H1 (cell line): Measurements from ENCODE around the gene TRIM39. TPM values are rescaled to one million over a fixed set of nuclear protein-coding genes. Genes with fewer than 3 reads are reported as not detected.

ENCODE experiments used
- CTCF ChIA-PET: fragments of 300-600 bp; sonication (Branson Sonifier 250); formaldehyde crosslinking; loops from one replicate; lab custom pipeline; 2021; ENCODE audit not compliant: partially characterized antibody; lab: Charles Lee
- POLR2A ChIA-PET: fragments of 300-600 bp; sonication (Branson Sonifier 250); formaldehyde crosslinking; loops from one replicate; lab custom pipeline; 2021; ENCODE audit warnings: inconsistent platforms; ENCODE audit not compliant: partially characterized antibody; lab: Charles Lee
- DNase-seq, 2 experiments: peaks; one replicate each; pipeline versions ENCODE4 v3.0.0 to v3.0.0-alpha.2; 2010 to 2022; ENCODE audit warnings: low spot score in 2 of 2, low read depth in 1 of 2, mixed read lengths in 1 of 2
- FAIRE-seq: peaks from 2 replicates; lab custom pipeline; 2011; peaks lifted over from hg19 to GRCh38; lab: Jason Lieb, UNC
- H2AFZ ChIP-seq: 2 replicates; pipeline ENCODE4 v1.8.1; 2012; ENCODE audit warnings: low read length, inconsistent platforms
- H2AK5ac ChIP-seq: 2 replicates; pipeline ENCODE4 v1.6.1; 2013; ENCODE audit warnings: low read depth, low read length
- H2BK120ac ChIP-seq: replicated peaks from 2 replicates; pipeline ENCODE3; 2013; ENCODE audit warnings: low read depth, low read length, inconsistent platforms
- H2BK12ac ChIP-seq: 2 replicates; pipeline ENCODE4 v1.6.1; 2013; ENCODE audit warnings: low read depth, low read length
- H2BK15ac ChIP-seq: 2 replicates; pipeline ENCODE4 v1.6.1; 2013; ENCODE audit warnings: low read length
- H2BK20ac ChIP-seq: 2 replicates; pipeline ENCODE4 v1.6.1; 2013; ENCODE audit warnings: low read length
- H2BK5ac ChIP-seq: 2 replicates; pipeline ENCODE4 v1.6.1; 2013; ENCODE audit warnings: low read depth, low read length
- H3K14ac ChIP-seq: 2 replicates; pipeline ENCODE4 v1.6.1; 2013; ENCODE audit warnings: inconsistent platforms; ENCODE audit not compliant: insufficient read length
- H3K18ac ChIP-seq: 2 replicates; pipeline ENCODE4 v1.6.1; 2013; ENCODE audit warnings: low read length; ENCODE audit errors: extremely low read depth
- H3K23ac ChIP-seq: 2 replicates; pipeline ENCODE4 v1.6.1; 2013; ENCODE audit warnings: inconsistent platforms; ENCODE audit not compliant: insufficient read length
- H3K23me2 ChIP-seq: 2 replicates; pipeline ENCODE4 v1.6.1; 2013; ENCODE audit warnings: low read depth, low read length
- H3K27ac ChIP-seq: 2 replicates; pipeline ENCODE4 v1.6.1; 2011; ENCODE audit warnings: low read depth, low read length, inconsistent platforms
- H3K27me3 ChIP-seq, 4 experiments: replicated peaks in 1 of 4; 1 replicate in 1 of 4; 2 replicates in 3 of 4; pipeline versions ENCODE4 v1.6.1 to v1.8.1; 2011 to 2013; ENCODE audit warnings: low read length in 3 of 4, mild to moderate bottlenecking in 3 of 4, inconsistent platforms in 2 of 4, mixed read lengths in 2 of 4, moderate library complexity in 1 of 4; ENCODE audit not compliant: control insufficient read depth in 3 of 4, insufficient read depth in 3 of 4; ENCODE audit errors: extremely low read depth in 1 of 4
- H3K36me3 ChIP-seq, 4 experiments: 2 replicates each; pipeline versions ENCODE4 v1.6.1 to v1.8.1; 2011 to 2013; ENCODE audit warnings: mild to moderate bottlenecking in 4 of 4, low read length in 3 of 4, moderate library complexity in 2 of 4, control low read depth in 1 of 4, inconsistent platforms in 1 of 4; ENCODE audit not compliant: insufficient read depth in 4 of 4, control insufficient read depth in 2 of 4
- H3K4ac ChIP-seq: replicated peaks from 2 replicates; pipeline ENCODE3; 2013; ENCODE audit warnings: low read length, low read depth, mixed read lengths, inconsistent platforms; ENCODE audit not compliant: insufficient read length
- H3K4me1 ChIP-seq, 4 experiments: replicated peaks in 1 of 4; 1 replicate in 1 of 4; 2 replicates in 3 of 4; pipeline versions ENCODE4 v1.6.1 to v1.8.1; 2011 to 2013; ENCODE audit warnings: low read length in 3 of 4, inconsistent platforms in 2 of 4, mixed read lengths in 1 of 4; ENCODE audit not compliant: insufficient read depth in 4 of 4, control insufficient read depth in 3 of 4
- H3K4me2 ChIP-seq, 2 experiments: 2 replicates each; pipeline versions ENCODE4 v1.6.1 to v1.8.1; 2011 to 2013; ENCODE audit warnings: low read depth in 2 of 2, low read length in 2 of 2, control low read depth in 1 of 2, inconsistent platforms in 1 of 2, mild to moderate bottlenecking in 1 of 2; ENCODE audit not compliant: insufficient read depth in 1 of 2
- H3K4me3 ChIP-seq, 4 experiments: fragments of 200-600, 300-600 bp in 1 of 4; sonication (generic), shearing (Covaris generic), sonication (Bioruptor Twin) in 1 of 4; 2 replicates each; pipeline versions ENCODE4 v1.5.1 to v1.8.1; 2011 to 2016; ENCODE audit warnings: low read length in 4 of 4, low read depth in 3 of 4, control low read depth in 2 of 4, inconsistent platforms in 2 of 4, mild to moderate bottlenecking in 2 of 4, mixed read lengths in 1 of 4, moderate library complexity in 1 of 4; ENCODE audit not compliant: insufficient read depth in 2 of 4; ENCODE audit errors: extremely low read depth in 1 of 4
- H3K56ac ChIP-seq: replicated peaks from 2 replicates; pipeline ENCODE3; 2013; ENCODE audit warnings: low read depth, mild to moderate bottlenecking, mixed read lengths, low read length, inconsistent platforms; ENCODE audit not compliant: insufficient read length
- H3K79me1 ChIP-seq: 2 replicates; pipeline ENCODE4 v1.6.1; 2013; ENCODE audit warnings: low read depth, low read length, control low read depth
- H3K79me2 ChIP-seq, 2 experiments: 2 replicates each; pipeline versions ENCODE4 v1.6.1 to v1.8.1; 2012 to 2013; ENCODE audit warnings: low read length in 2 of 2, mild to moderate bottlenecking in 2 of 2, inconsistent platforms in 1 of 2; ENCODE audit not compliant: insufficient read depth in 2 of 2, control insufficient read depth in 1 of 2
- H3K9ac ChIP-seq, 4 experiments: replicated peaks in 1 of 4; 1 replicate in 1 of 4; 2 replicates in 3 of 4; pipeline versions ENCODE4 v1.6.1 to v1.8.1; 2011 to 2013; ENCODE audit warnings: low read depth in 3 of 4, low read length in 3 of 4, control low read depth in 2 of 4, mild to moderate bottlenecking in 2 of 4, moderate library complexity in 2 of 4, inconsistent platforms in 1 of 4; ENCODE audit errors: extremely low read depth in 1 of 4
- H3K9me3 ChIP-seq, 2 experiments: 2 replicates each; pipeline versions ENCODE4 v1.6.1 to v1.8.1; 2012 to 2013; ENCODE audit warnings: mild to moderate bottlenecking in 2 of 2, moderate library complexity in 2 of 2, control low read depth in 1 of 2, inconsistent platforms in 1 of 2, low read depth in 1 of 2, low read length in 1 of 2, mixed read lengths in 1 of 2; ENCODE audit not compliant: insufficient read depth in 2 of 2
- H4K20me1 ChIP-seq, 2 experiments: replicated peaks in 1 of 2; 2 replicates each; pipeline versions ENCODE3 to v1.8.1; 2011 to 2013; ENCODE audit warnings: inconsistent platforms in 2 of 2, low read length in 2 of 2, mild to moderate bottlenecking in 1 of 2; ENCODE audit not compliant: insufficient read depth in 2 of 2, control insufficient read depth in 1 of 2
- H4K5ac ChIP-seq: 2 replicates; pipeline ENCODE4 v1.6.1; 2013; ENCODE audit warnings: low read length, low read depth, mixed read lengths, inconsistent platforms; ENCODE audit not compliant: insufficient read length
- H4K8ac ChIP-seq: 2 replicates; pipeline ENCODE4 v1.8.0; 2013; ENCODE audit warnings: mild to moderate bottlenecking, moderate library complexity, low read length, inconsistent platforms; ENCODE audit not compliant: insufficient read depth; ENCODE audit errors: extremely low read depth
- H4K91ac ChIP-seq: replicated peaks from 2 replicates; pipeline ENCODE3; 2013; ENCODE audit warnings: low read length, mixed read lengths, inconsistent platforms; ENCODE audit not compliant: insufficient read length
- ASH2L ChIP-seq: fragments of 200-600, 300-600 bp; sonication (generic); IDR thresholded peaks from one replicate; pipeline ENCODE4 v1.7.1; 2017; ENCODE audit warnings: low read length
- RBBP5 ChIP-seq: IDR thresholded peaks from 2 replicates; pipeline ENCODE4 v1.7.1; 2012; ENCODE audit warnings: low read depth, mild to moderate bottlenecking, inconsistent platforms, low read length, moderate library complexity, borderline replicate concordance
- SIN3A ChIP-seq, 2 experiments: IDR thresholded peaks in 1 of 2; conservative IDR thresholded peaks in 1 of 2; 2 replicates each; pipeline ENCODE4 v1.6.1; 2011 to 2012; ENCODE audit warnings: low read length in 2 of 2, improper control_type of control experiment in 1 of 2, low read depth in 1 of 2, mild to moderate bottlenecking in 1 of 2
- WGBS, 2 experiments: shearing (Covaris generic) in 1 of 2; methylation state at CpG; one replicate each; pipeline versions ENCODE4 v1.1.6 to v1.1.7; 2013 to 2015; ENCODE audit warnings: low lambda C conversion rate in 2 of 2, mixed read lengths in 2 of 2, inconsistent platforms in 1 of 2, low coverage in 1 of 2, missing lambda C conversion rate in 1 of 2; ENCODE audit not compliant: insufficient replicate concordance in 2 of 2, insufficient coverage in 1 of 2, insufficient read length in 1 of 2; ENCODE audit errors: extremely low coverage in 1 of 2, missing lambda C conversion rate in 1 of 2; 5-methylcytosine and 5-hydroxymethylcytosine counted together
- polyA plus RNA-seq, 7 experiments: library from polyadenylated mRNA; depleted of rRNA in 3 of 7; stranded (reverse) in 5 of 7; unstranded in 2 of 7; fragments of >200 nt in 5 of 7; fragments of 200-250 nt in 2 of 7; gene quantifications; 1 replicate in 5 of 7; 2 replicates in 1 of 7; 4 replicates in 1 of 7; pipeline versions ENCODE4 v1.2.1 to v1.2.3, GENCODE V29; 2011 to 2013; ENCODE audit warnings: missing spikeins in 2 of 7, mixed read lengths in 2 of 7
- total RNA-seq: library from RNA; stranded (reverse); fragmentation: NEBNext Ultra II Directional; extraction: Animal tissue kit (Norgen Biotek cat#: 25700); gene quantifications from 2 replicates; pipeline ENCODE4 v1.2.1, GENCODE V29; 2021
- TF ChIP-seq, protein P1 (sequence below): IDR thresholded peaks from 2 replicates; pipeline ENCODE4 v1.6.1; 2012; ENCODE audit warnings: inconsistent platforms

Gene TRIM39
- total and polyA plus RNA-seq, 2 of the 8 experiments (the other 6 are each of a cell fraction or from before 2014, with no cell fraction given), result 7.3 to 26.1 TPM

GRCh38 chr6:30355281-30355680, 28.6 kb downstream of the TRIM39 start:
- WGBS, 2 experiments, result 64% methylated on average over 4 of the region's 4 CpGs; no CpG with 5 or more reads in 1 of the 2 experiments
- ChIA-PET CTCF (interaction anchor here (0.8 to 1.7 kb wide), 3 partner anchors 42 to 50 kb away, joined by 3 to 10 read pairs (median 6); no protein-coding TSS in a partner anchor), POLR2A (interaction anchor here (1.2 kb wide), 1 partner anchor 29 kb away, joined by 4 read pairs; the partner anchor contains the start of gene TRIM39)
- Histone ChIP-seq H3K9me3 (no peaks in the 10 kb centered on the region), H3K4ac (no peak overlapping the region), H4K91ac (no peak overlapping the region), H3K18ac (no peak overlapping the region), H3K4me3 (no peak overlapping the region), H3K23ac (no peak overlapping the region), H3K36me3 (no peaks in the 10 kb centered on the region), H3K27me3 (peaks cover 0 to 2% (median 1%) of the 10 kb centered on the region in 4 experiments; a peak in 3 of 7 replicates), H2BK15ac (no peak overlapping the region), H3K27ac (no peak overlapping the region), H4K20me1 (no peaks in the 10 kb centered on the region), H3K79me1 (no peaks in the 10 kb centered on the region), H3K56ac (no peak overlapping the region), H3K14ac (no peak overlapping the region), H2BK5ac (no peak overlapping the region), H2AFZ (peak overlapping the region; percentile 52), H2BK12ac (no peak overlapping the region), H3K4me2 (no peak overlapping the region), H3K23me2 (peaks cover 5% of the 10 kb centered on the region), H3K4me1 (peaks cover 0 to 6% (median 2%) of the 10 kb centered on the region in 4 experiments; a peak in 4 of 7 replicates), H2BK20ac (0 out of 2 replicates have a peak overlapping the region, but pooled peaks have one; percentile 62), H3K9ac (no peak overlapping the region), H4K5ac (no peak overlapping the region), H2BK120ac (no peak overlapping the region), H2AK5ac (no peak overlapping the region), H3K79me2 (no peaks in the 10 kb centered on the region), H4K8ac (no peak overlapping the region)
- DNase-seq (no peak), FAIRE-seq (no peak)
- TF ChIP-seq, protein P1, sequence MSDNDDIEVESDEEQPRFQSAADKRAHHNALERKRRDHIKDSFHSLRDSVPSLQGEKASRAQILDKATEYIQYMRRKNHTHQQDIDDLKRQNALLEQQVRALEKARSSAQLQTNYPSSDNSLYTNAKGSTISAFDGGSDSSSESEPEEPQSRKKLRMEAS, result no peak
- TF ChIP-seq ASH2L (peak; percentile 42), RBBP5 (peak; percentile 29; the same call in 1 of the 2 replicates), SIN3A (conservative IDR thresholded peaks at IDR 0.05 in 1 of 2, IDR thresholded peaks at IDR 0.05 in 1 of 2; ENCODE audit: low read depth in 1 of 2, low read length in 2 of 2) (no peak)
